ENCODE measurements around the gene CCN2.
A peak's percentile ranks its signal among the peaks of the same experiment; 100 is the strongest.

Gene CCN2

GRCh38 chr6:131963063-131963462 lies 11.9 kb upstream of the CCN2 start:
- DNase-seq = no peak

GRCh38 chr6:131960371-131961133 lies 9.4 kb upstream of the CCN2 start:
- DNase-seq = no peak

- DNase-seq = no peak
These were observed 7.6 kb upstream of the CCN2 start for GRCh38 chr6:131958542-131959470.

GRCh38 chr6:131958095-131958494 lies 6.9 kb upstream of the CCN2 start:
- DNase-seq = no peak

- DNase-seq = no peak
These were observed 4.7 kb upstream of the CCN2 start for GRCh38 chr6:131955876-131956275.

- no peak for DNase-seq
These were observed 4.0 kb upstream of the CCN2 start for GRCh38 chr6:131955192-131955591.

GRCh38 chr6:131954775-131955107 lies 3.6 kb upstream of the CCN2 start:
- no peak for DNase-seq

- DNase-seq = no peak
These were observed 3.0 kb upstream of the CCN2 start for GRCh38 chr6:131954059-131954774.

- DNase-seq = no peak
These were observed 1.8 kb upstream of the CCN2 start for GRCh38 chr6:131952886-131953509.

GRCh38 chr6:131951576-131952230 lies 531 bp upstream of the CCN2 start:
- DNase-seq = no peak

GRCh38 chr6:131949909-131950766 lies 1.0 kb downstream of the CCN2 start:
- DNase-seq = peak; percentile 25

GRCh38 chr6:131949620-131949908 lies 1.6 kb downstream of the CCN2 start:
- no peak for DNase-seq

- no peak for DNase-seq
These were observed 2.2 kb downstream of the CCN2 start for GRCh38 chr6:131948692-131949619.

- no peak for DNase-seq
These were observed 3.0 kb downstream of the CCN2 start for GRCh38 chr6:131947986-131948661.

- no peak for DNase-seq
These were observed 3.9 kb downstream of the CCN2 start for GRCh38 chr6:131946992-131947955.

GRCh38 chr6:131946404-131946991 lies 4.7 kb downstream of the CCN2 start:
- no peak for DNase-seq

- DNase-seq = no peak
These were observed 5.2 kb downstream of the CCN2 start for GRCh38 chr6:131945971-131946370.

All from hematopoietic multipotent progenitor cell treated with erythropoietin and hydrocortisone succinate and interleukin-3 and kit ligand, for 8 days (in vitro differentiated cells).